Measurements from ENCODE around the gene NIN. TPM values are rescaled to one million over a fixed set of nuclear protein-coding genes. Genes with fewer than 3 reads are reported as not detected.

NIN gene
- total RNA-seq, 1 experiment from 2014 or later: 26.6 TPM

GRCh38 chr14:50769863-50770500 lies 61.0 kb downstream of the NIN start:
- Mint-ChIP-seq H3K36me3 (ENCODE audit: insufficient read depth, unreplicated experiment) (peaks cover 8% of the 10 kb centered on the region), H3K4me1 (ENCODE audit: low read depth, unreplicated experiment) (no peaks in the 10 kb centered on the region), H3K9me3 (ENCODE audit: low read depth, unreplicated experiment) (no peaks in the 10 kb centered on the region), H3K27ac (ENCODE audit: unreplicated experiment) (no peak overlapping the region), H3K27me3 (ENCODE audit: unreplicated experiment) (no peaks in the 10 kb centered on the region), H3K4me3 (ENCODE audit: low read depth, unreplicated experiment) (no peak overlapping the region)
- TF ChIP-seq CTCF (IDR thresholded peaks at IDR 0.05; ENCODE audit: unreplicated experiment): no peak
- DNase-seq: no peak
- BruUV-seq (replicated peaks): no TSS peak
- intact Hi-C loops (cut with micrococcal nuclease; ENCODE audit: unreplicated experiment): no loop called here
- CTCF ChIA-PET: no interaction called here

- H3K27me3 Mint-ChIP-seq (ENCODE audit: unreplicated experiment): no peaks in the 10 kb centered on the region
- H3K4me1 Mint-ChIP-seq (ENCODE audit: low read depth, unreplicated experiment): no peaks in the 10 kb centered on the region
- DNase-seq: no peak
- H3K9me3 Mint-ChIP-seq (ENCODE audit: low read depth, unreplicated experiment): no peaks in the 10 kb centered on the region
- intact Hi-C loops (cut with micrococcal nuclease; ENCODE audit: unreplicated experiment): no loop called here
- TF ChIP-seq CTCF (IDR thresholded peaks at IDR 0.05; ENCODE audit: unreplicated experiment): no peak
- CTCF ChIA-PET: interaction anchor here (0.7 kb wide), 1 partner anchor 379 kb away, joined by 4 read pairs; no protein-coding TSS in a partner anchor
- no peak overlapping the region for H3K4me3 Mint-ChIP-seq (ENCODE audit: low read depth, unreplicated experiment)
- H3K27ac Mint-ChIP-seq (ENCODE audit: unreplicated experiment): no peak overlapping the region
- no TSS peak for BruUV-seq (replicated peaks)
- peaks cover 5% of the 10 kb centered on the region for H3K36me3 Mint-ChIP-seq (ENCODE audit: insufficient read depth, unreplicated experiment)
Measured at GRCh38 chr14:50768680-50769079, 62.3 kb downstream of the NIN start.

- H3K9me3 Mint-ChIP-seq (ENCODE audit: low read depth, unreplicated experiment): no peaks in the 10 kb centered on the region
- no peak for DNase-seq
- CTCF ChIA-PET: interaction anchor here (0.9 kb wide), 1 partner anchor 107 kb away, joined by 3 read pairs; no protein-coding TSS in a partner anchor
- intact Hi-C loops (cut with micrococcal nuclease; ENCODE audit: unreplicated experiment): no loop called here
- no peaks in the 10 kb centered on the region for H3K27me3 Mint-ChIP-seq (ENCODE audit: unreplicated experiment)
- no TSS peak for BruUV-seq (replicated peaks)
- no peak overlapping the region for H3K4me3 Mint-ChIP-seq (ENCODE audit: low read depth, unreplicated experiment)
- no peaks in the 10 kb centered on the region for H3K36me3 Mint-ChIP-seq (ENCODE audit: insufficient read depth, unreplicated experiment)
- no peak overlapping the region for H3K27ac Mint-ChIP-seq (ENCODE audit: unreplicated experiment)
- TF ChIP-seq CTCF (IDR thresholded peaks at IDR 0.05; ENCODE audit: unreplicated experiment): no peak
- H3K4me1 Mint-ChIP-seq (ENCODE audit: low read depth, unreplicated experiment): no peaks in the 10 kb centered on the region
Measured at GRCh38 chr14:50766338-50766886, 64.5 kb downstream of the NIN start.

- CTCF ChIA-PET: interaction anchor here (0.5 to 1.4 kb wide), 3 partner anchors 15 to 30 kb away, joined by 3 read pairs; no protein-coding TSS in a partner anchor
- TF ChIP-seq CTCF (IDR thresholded peaks at IDR 0.05; ENCODE audit: unreplicated experiment): no peak
- BruUV-seq (replicated peaks): no TSS peak
- Mint-ChIP-seq H3K27me3 (ENCODE audit: unreplicated experiment) (no peaks in the 10 kb centered on the region), H3K9me3 (ENCODE audit: low read depth, unreplicated experiment) (no peaks in the 10 kb centered on the region), H3K4me3 (ENCODE audit: low read depth, unreplicated experiment) (no peak overlapping the region), H3K36me3 (ENCODE audit: insufficient read depth, unreplicated experiment) (peaks cover 6% of the 10 kb centered on the region), H3K4me1 (ENCODE audit: low read depth, unreplicated experiment) (no peaks in the 10 kb centered on the region), H3K27ac (ENCODE audit: unreplicated experiment) (no peak overlapping the region)
- intact Hi-C loops (cut with micrococcal nuclease; ENCODE audit: unreplicated experiment): no loop called here
- no peak for DNase-seq
Measured at GRCh38 chr14:50763382-50764007, 67.5 kb downstream of the NIN start.
